GM19372 (cell line): Measurements from ENCODE around the gene DXO.

ENCODE experiments used
- ATAC-seq: cut with Tn5 transposase; IDR thresholded peaks from one replicate; pipeline ENCODE4 v1.9.1; 2021; ENCODE audit warnings: mild to moderate bottlenecking, low read depth, moderate library complexity; ENCODE audit not compliant: unreplicated experiment

Gene DXO

GRCh38 chr6:31958741-31959739 is 12.9 kb downstream of the DXO start, which contains the start of the genes NELFE and SKIC2:
TSS of gene NELFE (minus strand) at chr6:31958971. CDS start at chr6:31958446, 525 bp downstream.
TSS of gene SKIC2 (plus strand) at chr6:31959175. CDS start at chr6:31959193, 18 bp downstream.
- ATAC-seq, result peak; percentile 99

- ATAC-seq, result no peak
These were observed 13.6 kb downstream of the DXO start for GRCh38 chr6:31958412-31958740.

GRCh38 chr6:31956796-31957195 is 15.1 kb downstream of the DXO start:
- ATAC-seq, result no peak

- ATAC-seq, result no peak
These were observed 17.4 kb downstream of the DXO start for GRCh38 chr6:31954511-31954910.

GRCh38 chr6:31952890-31953289 is 19.0 kb downstream of the DXO start:
- ATAC-seq, result no peak

GRCh38 chr6:31952140-31952805 is 19.7 kb downstream of the DXO start:
- no peak for ATAC-seq

GRCh38 chr6:31949926-31950548 is 21.9 kb downstream of the DXO start:
- no peak for ATAC-seq

- no peak for ATAC-seq
These were observed 23.1 kb downstream of the DXO start for GRCh38 chr6:31948753-31949413.

GRCh38 chr6:31948306-31948705 is 23.6 kb downstream of the DXO start:
- ATAC-seq, result no peak

- ATAC-seq, result no peak
These were observed 24.1 kb downstream of the DXO start for GRCh38 chr6:31947864-31948263.

- ATAC-seq, result no peak
These were observed 24.8 kb downstream of the DXO start for GRCh38 chr6:31947070-31947675.

GRCh38 chr6:31946370-31946885 is 25.5 kb downstream of the DXO start:
- no peak for ATAC-seq

- ATAC-seq, result no peak
These were observed 26.2 kb downstream of the DXO start, which contains the start of gene CFB for GRCh38 chr6:31945507-31946369. TSS of gene CFB (plus strand) at chr6:31946095. CDS start at chr6:31946222, 127 bp downstream.

GRCh38 chr6:31945154-31945506 is 26.8 kb downstream of the DXO start:
- ATAC-seq, result no peak

- no peak for ATAC-seq
These were observed 28.2 kb downstream of the DXO start for GRCh38 chr6:31943742-31944141.

GRCh38 chr6:31940256-31940664 is 31.7 kb downstream of the DXO start:
- no peak for ATAC-seq

GRCh38 chr6:31935823-31936222 is 36.1 kb downstream of the DXO start:
- no peak for ATAC-seq

- ATAC-seq, result no peak
These were observed 36.9 kb downstream of the DXO start for GRCh38 chr6:31935021-31935420.

- no peak for ATAC-seq
These were observed 38.4 kb downstream of the DXO start for GRCh38 chr6:31933537-31933936.
